ENCODE results near the gene SGCD.

SGCD gene

GRCh38 chr5:156331181-156331580 lies 4.2 kb downstream of the SGCD start:
- DNase-seq (ENCODE audit: low read depth): no peak
- no peak overlapping the region for H3K4me3 ChIP-seq (ENCODE audit: control insufficient read depth, low read depth, low read length)
- TF ChIP-seq, protein P1, sequence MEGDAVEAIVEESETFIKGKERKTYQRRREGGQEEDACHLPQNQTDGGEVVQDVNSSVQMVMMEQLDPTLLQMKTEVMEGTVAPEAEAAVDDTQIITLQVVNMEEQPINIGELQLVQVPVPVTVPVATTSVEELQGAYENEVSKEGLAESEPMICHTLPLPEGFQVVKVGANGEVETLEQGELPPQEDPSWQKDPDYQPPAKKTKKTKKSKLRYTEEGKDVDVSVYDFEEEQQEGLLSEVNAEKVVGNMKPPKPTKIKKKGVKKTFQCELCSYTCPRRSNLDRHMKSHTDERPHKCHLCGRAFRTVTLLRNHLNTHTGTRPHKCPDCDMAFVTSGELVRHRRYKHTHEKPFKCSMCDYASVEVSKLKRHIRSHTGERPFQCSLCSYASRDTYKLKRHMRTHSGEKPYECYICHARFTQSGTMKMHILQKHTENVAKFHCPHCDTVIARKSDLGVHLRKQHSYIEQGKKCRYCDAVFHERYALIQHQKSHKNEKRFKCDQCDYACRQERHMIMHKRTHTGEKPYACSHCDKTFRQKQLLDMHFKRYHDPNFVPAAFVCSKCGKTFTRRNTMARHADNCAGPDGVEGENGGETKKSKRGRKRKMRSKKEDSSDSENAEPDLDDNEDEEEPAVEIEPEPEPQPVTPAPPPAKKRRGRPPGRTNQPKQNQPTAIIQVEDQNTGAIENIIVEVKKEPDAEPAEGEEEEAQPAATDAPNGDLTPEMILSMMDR (conservative IDR thresholded peaks at IDR 0.05; ENCODE audit: control insufficient read depth, insufficient read depth, low read depth, low read length): no peak

- TF ChIP-seq, protein P1 (conservative IDR thresholded peaks at IDR 0.05; ENCODE audit: control insufficient read depth, insufficient read depth, low read depth, low read length): no peak
- no peak overlapping the region for H3K4me3 ChIP-seq (ENCODE audit: control insufficient read depth, low read depth, low read length)
- no peak for DNase-seq (ENCODE audit: low read depth)
These were observed 4.9 kb downstream of the SGCD start for GRCh38 chr5:156331845-156332244.

- TF ChIP-seq, protein P1 (conservative IDR thresholded peaks at IDR 0.05; ENCODE audit: control insufficient read depth, insufficient read depth, low read depth, low read length): no peak
- H3K4me3 ChIP-seq (ENCODE audit: control insufficient read depth, low read depth, low read length): no peak overlapping the region
- no peak for DNase-seq (ENCODE audit: low read depth)
These were observed 5.3 kb downstream of the SGCD start for GRCh38 chr5:156332245-156332644.

GRCh38 chr5:156339139-156339841 lies 12.3 kb downstream of the SGCD start:
- DNase-seq (ENCODE audit: low read depth): no peak
- H3K4me3 ChIP-seq (ENCODE audit: control insufficient read depth, low read depth, low read length): no peak overlapping the region
- TF ChIP-seq, protein P1 (conservative IDR thresholded peaks at IDR 0.05; ENCODE audit: control insufficient read depth, insufficient read depth, low read depth, low read length): no peak

DNA sequence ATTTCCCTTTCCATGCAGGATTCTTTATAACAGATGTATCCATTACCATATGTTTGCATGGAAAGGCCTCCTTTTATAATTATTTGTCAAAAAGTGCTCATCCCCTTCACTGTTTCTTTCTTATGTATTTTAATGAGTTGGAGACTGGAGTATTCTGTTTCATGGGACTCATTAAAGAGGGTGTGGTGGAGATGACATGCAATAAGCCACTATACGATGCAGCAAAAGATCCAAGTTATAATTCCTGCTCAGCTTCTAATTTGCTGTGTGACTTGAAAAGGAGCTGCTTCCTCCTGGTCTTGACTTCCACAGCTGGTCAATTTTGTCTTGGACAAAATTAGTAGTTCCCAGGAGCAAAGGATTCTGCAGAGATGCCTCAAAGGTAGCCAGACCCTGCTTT lies 13.9 kb downstream of the SGCD start:
- TF ChIP-seq, protein P1 (conservative IDR thresholded peaks at IDR 0.05; ENCODE audit: control insufficient read depth, insufficient read depth, low read depth, low read length): no peak
- no peak for DNase-seq (ENCODE audit: low read depth)
- no peak overlapping the region for H3K4me3 ChIP-seq (ENCODE audit: control insufficient read depth, low read depth, low read length)

DNA sequence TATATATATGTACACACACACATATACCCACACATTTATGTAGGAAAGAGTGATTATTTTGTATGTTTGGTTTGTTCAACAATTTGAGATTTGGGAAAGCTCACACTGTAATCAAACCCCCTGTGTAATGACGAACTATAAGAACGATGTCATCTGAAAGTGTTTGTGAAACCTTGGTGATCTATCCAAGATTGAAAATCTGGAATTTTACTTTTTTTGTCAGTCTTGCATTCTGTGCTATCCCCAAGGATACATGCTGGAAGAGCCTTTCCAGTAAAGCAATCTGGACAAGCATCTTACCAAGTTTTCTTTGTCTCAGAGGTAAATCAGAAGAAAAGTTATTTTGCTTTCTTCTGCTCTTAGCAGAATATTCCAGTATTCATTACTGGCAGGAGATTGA lies 23.3 kb downstream of the SGCD start:
- DNase-seq (ENCODE audit: low read depth): no peak
- TF ChIP-seq, protein P1 (conservative IDR thresholded peaks at IDR 0.05; ENCODE audit: control insufficient read depth, insufficient read depth, low read depth, low read length): no peak
- H3K4me3 ChIP-seq (ENCODE audit: control insufficient read depth, low read depth, low read length): no peak overlapping the region

Measured in fibroblast of mammary gland (primary cell).